ENCODE measurements around the gene GATA3.

GRCh38 chr10:8071006-8071405 lies 16.5 kb downstream of the GATA3 start:
- TF ChIP-seq CTCF (IDR thresholded peaks at IDR 0.05; ENCODE audit: insufficient read depth, low read length), result no peak
- no peak for TF ChIP-seq GABPA (IDR thresholded peaks at IDR 0.05; ENCODE audit: low read depth)
- TF ChIP-seq REST (IDR thresholded peaks at IDR 0.05; ENCODE audit: insufficient replicate concordance, low read depth), result no peak
- TF ChIP-seq POLR2AphosphoS5 (IDR thresholded peaks at IDR 0.05; ENCODE audit: low read depth), result no peak

Data from HL-60 (cell line).